Glomerular visceral epithelial cell (primary cell): ENCODE data around the gene NCKAP5.
"Not testable (repeated sequence)": the region's sequence is repeated elsewhere in the genome, so short reads cannot be mapped to it uniquely, and the experiment has no call there.

Experiments used
- DNase-seq: peaks from one replicate; pipeline ENCODE4 v3.0.0-alpha.2; 2016; ENCODE audit errors: extremely low spot score

NCKAP5 gene

GRCh38 chr2:132720393-132720792 is 847.9 kb downstream of the NCKAP5 start:
- DNase-seq = no peak

GRCh38 chr2:132719480-132719879 is 848.8 kb downstream of the NCKAP5 start:
- no peak for DNase-seq

- DNase-seq = no peak
These were observed 851.3 kb downstream of the NCKAP5 start for GRCh38 chr2:132716954-132717353.

DNA sequence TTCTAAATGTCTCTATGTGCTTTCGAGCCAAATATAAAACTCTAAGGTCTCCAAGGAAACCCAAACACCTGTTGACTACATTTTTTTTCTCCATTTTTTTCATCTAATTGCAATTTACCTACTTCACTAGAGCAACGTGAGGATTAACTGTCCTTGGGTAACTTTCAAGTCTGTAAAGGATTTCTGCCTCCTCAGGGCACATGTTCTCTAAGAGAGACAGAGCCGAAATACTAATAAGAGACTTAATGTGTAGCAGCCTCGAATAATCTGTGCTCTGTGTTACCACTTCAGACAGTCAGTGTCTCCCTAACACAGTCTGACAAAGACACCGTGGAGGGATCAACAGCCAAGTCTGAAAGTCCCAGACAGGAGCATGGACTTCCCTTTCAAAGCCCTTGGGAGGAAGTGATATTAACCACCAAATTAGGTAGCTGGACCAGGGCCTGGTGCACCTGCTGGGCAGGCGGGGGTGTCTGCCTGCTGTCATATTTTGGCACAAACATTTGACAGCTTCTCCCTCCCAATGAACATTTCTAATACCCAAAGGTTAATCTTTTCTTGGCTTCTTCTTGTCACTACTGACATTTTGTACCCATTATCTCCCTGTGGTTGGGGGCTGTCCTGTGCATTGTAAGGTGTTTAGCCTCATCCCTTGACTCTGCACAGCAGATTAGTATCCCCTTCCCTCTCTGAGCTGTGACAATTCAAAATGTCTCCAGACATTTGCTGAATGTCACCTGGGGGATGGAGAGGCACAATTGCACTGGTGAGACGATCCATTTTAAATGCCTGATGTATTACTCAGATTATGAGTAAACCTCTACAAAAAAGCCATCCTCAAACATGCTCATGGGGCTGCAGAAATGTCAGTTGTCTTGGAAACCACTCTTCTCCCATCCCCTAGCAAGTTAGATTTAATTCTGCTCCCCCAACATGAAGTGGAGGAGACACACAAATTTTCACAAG is 852.6 kb downstream of the NCKAP5 start:
- DNase-seq = no peak

- no peak for DNase-seq
These were observed 864.9 kb downstream of the NCKAP5 start for GRCh38 chr2:132703396-132703795.

DNA sequence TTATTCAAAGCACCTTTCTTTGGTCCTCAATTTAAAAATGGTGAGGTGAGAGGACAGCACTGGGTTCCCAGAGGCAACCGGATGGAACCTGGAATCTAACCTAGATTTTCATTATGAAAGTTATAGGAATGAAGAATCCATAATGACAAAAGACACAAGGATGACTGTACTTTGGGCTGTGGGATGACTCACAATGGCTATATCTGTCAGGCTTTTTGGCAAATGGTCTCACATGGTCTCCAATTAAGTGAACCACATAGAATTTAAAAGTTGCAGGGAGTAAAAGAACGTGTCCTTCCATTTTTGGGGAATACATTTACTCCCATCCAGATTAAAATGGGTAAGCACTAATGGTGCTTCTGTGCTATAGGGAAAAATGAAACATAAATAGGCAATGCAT is 866.5 kb downstream of the NCKAP5 start:
- no peak for DNase-seq

DNA sequence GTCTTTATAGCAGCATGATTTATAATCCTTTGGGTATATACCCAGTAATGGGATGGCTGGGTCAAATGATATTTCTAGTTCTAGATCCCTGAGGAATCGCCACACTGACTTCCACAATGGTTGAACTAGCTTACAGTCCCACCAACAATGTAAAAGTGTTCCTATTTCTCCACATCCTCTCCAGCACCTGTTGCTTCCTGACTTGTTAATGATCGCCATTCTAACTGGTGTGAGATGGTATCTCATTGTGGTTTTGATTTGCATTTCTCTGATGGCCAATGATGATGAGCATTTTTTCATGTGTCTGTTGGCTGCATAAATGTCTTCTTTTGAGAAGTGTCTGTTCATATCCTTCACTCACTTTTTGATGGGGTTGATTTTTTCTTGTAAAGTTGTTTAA is 868.5 kb downstream of the NCKAP5 start:
- not testable (repeated sequence) for DNase-seq

- not testable (repeated sequence) for DNase-seq
These were observed 869.9 kb downstream of the NCKAP5 start for GRCh38 chr2:132698347-132698746.

GRCh38 chr2:132697556-132698205 is 870.6 kb downstream of the NCKAP5 start:
- no peak for DNase-seq

DNA sequence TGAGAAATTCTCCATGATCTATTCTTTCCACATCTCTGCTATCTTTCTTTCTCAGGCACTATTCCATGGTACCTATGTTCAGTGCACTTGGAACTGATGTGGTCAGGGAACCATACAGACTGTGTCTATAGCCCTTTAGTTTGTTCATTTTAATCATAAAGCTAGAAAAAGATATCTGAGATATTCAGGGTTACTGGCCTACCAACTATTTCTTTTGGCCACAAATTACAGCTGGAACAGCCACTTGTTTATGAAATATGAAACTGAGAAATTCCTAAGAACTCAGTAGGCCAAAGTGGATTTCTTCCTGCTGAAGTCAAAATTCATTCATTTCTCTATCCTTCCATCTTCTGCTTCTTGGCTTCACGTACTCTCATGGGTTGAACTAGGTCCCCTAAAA is 875.4 kb downstream of the NCKAP5 start:
- DNase-seq = no peak

DNA sequence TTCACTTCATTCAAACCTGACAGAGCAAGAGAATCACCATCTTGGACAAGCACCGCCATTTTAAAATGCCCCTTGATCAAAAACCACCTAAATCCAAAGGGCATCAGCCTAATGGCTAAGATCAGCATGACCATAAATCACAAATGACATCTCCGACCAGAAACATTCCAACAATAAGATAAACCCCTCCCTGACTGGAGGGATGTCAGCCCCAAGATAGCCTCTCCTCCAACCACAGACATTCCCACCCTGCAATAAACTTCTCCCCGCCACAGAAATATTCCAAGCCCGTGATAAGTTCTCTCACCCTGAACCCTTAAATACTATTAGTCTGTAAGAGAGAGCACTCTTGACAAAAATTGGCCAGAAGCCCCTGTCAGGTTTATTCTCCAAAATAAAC is 876.7 kb downstream of the NCKAP5 start:
- no peak for DNase-seq

DNA sequence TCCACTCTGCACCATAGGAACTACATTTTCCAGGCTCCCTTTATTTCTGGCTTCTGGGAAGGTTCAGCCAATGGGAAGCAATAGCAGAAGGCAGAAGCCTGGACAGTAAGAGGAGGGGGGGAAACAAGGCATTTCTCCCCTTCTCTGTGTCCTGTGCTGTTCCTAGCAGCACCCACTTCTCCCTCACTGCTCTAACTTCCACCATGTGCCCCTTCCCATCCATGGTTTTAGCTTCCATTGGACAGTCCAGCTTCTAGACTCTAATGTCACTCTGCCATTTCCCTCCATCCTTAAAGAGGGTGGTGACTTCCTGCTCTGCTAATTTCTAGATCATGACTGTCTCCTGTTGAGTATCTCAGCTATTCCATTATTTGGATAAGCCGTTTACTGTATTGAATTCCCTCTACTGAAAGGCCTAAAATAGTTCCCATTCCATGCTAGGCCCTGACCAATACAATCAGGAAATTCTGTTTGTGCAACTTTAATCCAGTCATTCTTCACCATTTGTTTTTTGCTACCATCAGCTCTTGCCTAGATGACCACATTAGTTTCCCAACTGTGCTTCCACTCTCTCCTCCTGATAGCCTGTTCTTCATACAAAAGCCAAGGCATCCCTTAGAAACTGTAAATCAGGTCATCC is 877.5 kb downstream of the NCKAP5 start:
- DNase-seq = no peak

DNA sequence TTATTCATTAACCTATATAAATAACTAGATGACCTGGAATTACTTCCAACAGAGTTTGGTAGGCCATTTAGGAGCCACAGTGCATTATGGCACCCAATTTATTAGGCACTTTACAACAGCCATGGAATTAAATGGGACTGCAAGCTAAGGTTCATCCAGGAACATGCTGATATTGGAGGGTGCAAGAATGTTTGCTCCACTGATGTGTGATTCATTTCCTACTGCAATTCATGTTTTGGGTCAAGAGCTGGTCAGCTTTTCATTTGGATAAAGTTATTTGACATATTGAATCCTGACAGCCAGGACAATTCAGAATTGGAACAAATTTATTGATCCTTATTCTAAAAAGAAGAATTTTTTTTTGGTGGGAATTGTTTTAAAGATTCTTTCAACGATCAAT is 886.5 kb downstream of the NCKAP5 start:
- DNase-seq = no peak

GRCh38 chr2:132680544-132680943 is 887.7 kb downstream of the NCKAP5 start:
- no peak for DNase-seq

DNA sequence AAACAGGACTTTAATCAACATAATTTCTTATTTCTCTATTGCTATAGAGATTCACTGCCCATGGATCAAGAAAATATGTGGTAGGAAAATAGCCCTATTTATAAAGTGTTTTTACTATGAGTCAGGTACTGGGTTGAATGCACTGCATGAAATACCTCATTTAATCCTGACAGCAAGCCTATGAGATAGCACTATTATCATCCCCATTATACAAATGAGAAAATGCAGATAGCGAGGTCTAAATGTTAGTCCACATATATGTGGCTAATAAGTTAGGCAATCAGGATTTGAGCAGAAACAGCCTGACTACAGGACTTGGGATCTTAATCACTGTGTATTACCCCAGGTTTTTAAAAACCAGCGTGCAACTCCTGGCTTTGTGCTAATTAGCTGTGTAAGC is 889.8 kb downstream of the NCKAP5 start:
- peak; percentile 38 for DNase-seq

DNA sequence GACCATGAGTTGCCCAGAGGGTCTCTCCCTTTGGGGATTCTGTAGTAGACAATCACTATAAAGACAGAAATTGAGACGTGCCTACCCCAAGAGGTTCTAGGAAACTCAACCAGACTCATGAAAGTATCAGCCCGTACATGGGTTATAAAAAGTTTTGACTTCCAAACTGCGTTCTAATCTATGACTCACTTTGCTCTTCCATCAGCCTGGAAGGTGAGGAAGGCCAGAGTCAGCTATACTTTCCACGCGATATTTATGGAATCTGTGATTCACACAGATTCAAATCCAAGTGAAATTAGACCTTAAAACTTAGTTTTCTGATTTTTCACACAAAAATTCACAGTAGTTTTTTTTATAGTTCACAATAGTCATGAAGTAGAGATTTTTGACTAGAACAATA is 890.6 kb downstream of the NCKAP5 start:
- DNase-seq = peak; percentile 27

GRCh38 chr2:132676999-132677398 is 891.3 kb downstream of the NCKAP5 start:
- no peak for DNase-seq

- peak; percentile 93 for DNase-seq
These were observed 897.0 kb downstream of the NCKAP5 start for GRCh38 chr2:132671151-132671835.

DNA sequence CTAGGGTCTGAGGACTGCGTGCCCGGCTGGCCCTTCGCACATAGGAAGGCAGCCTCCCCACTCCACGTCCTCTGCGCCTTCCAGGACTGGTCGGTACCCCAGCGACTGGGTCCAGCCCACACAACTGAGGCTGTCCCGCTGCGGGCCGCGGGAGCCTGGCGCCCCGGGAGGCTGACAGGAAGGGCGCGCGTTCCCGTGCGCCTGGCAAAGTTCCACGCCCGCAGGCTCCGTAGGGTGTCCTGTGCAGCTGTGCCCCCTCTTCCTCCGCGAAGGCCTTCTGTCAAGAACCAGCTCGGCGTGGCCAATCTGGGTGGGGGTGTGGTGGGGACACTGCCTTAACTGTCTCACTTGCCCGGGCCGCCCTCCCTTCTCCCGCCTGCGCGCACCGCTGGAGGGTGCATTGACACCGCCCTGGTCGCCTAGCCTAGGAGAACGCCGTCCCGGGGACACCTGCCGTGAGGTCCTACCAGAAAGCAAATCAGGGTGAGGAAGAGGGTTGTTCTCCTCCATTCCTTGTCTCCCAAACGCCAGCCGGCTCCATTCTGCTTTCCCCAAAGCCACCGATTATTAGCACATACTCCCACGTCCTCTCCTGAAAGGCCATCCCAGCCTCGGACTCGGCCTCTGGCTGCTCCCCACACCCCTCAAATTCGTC is 897.6 kb downstream of the NCKAP5 start:
- peak; percentile 68 for DNase-seq

DNA sequence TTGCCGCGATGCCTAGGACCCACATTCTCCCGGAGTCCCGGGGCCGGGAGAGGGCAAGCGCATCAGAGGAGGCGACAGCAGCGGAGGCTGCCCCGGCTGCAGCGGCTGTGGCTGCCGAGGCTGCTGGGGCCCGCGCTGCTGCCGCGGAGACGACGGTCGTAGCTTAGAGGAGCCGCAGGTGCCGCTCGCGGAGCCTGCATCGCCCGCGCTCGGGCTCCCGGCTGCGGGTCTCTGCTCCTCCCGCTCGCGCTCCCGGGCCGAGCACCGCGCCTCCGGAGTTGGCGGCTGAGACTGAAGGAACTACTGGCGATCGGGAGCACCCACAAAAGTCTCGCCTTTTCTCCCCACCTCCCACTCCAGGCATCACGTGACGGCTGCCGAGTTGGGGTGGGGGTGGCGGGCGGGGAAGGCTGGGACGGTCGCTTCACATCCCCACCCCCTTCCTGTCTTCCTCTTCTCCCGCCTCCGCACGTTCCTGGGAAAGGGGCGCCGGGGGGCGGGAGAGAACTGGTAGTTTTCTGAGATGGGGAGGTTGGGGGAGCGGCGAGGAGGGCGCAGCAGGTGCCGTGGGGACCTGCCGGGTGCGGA is 898.3 kb downstream of the NCKAP5 start, which contains the start of gene LYPD1:
TSS of gene LYPD1 (minus strand) at position 298 of the 588 bp plus-strand sequence. CDS start at position 25, 273 bp downstream.
- peak; percentile 63 for DNase-seq
